Measurements from ENCODE around the gene GRIK2.

- TF ChIP-seq EZH2 (IDR thresholded peaks at IDR 0.05; ENCODE audit: insufficient read depth, poor library complexity, severe bottlenecking), result no peak
- no peak for TF ChIP-seq EZH2phosphoT487 (IDR thresholded peaks at IDR 0.05; ENCODE audit: insufficient read depth, low read depth)
Measured at GRCh38 chr6:101509536-101509935, 116.0 kb downstream of the GRIK2 start.
